ENCODE data around the gene TEKT3. TPM values are rescaled to one million over a fixed set of nuclear protein-coding genes. Genes with fewer than 3 reads are reported as not detected.

TEKT3 gene
- total and polyA plus RNA-seq, 2 donors (not counting 3 experiments of a cell fraction or from before 2014, with no cell fraction given), result 0.28 TPM; not detected in 1

DNA sequence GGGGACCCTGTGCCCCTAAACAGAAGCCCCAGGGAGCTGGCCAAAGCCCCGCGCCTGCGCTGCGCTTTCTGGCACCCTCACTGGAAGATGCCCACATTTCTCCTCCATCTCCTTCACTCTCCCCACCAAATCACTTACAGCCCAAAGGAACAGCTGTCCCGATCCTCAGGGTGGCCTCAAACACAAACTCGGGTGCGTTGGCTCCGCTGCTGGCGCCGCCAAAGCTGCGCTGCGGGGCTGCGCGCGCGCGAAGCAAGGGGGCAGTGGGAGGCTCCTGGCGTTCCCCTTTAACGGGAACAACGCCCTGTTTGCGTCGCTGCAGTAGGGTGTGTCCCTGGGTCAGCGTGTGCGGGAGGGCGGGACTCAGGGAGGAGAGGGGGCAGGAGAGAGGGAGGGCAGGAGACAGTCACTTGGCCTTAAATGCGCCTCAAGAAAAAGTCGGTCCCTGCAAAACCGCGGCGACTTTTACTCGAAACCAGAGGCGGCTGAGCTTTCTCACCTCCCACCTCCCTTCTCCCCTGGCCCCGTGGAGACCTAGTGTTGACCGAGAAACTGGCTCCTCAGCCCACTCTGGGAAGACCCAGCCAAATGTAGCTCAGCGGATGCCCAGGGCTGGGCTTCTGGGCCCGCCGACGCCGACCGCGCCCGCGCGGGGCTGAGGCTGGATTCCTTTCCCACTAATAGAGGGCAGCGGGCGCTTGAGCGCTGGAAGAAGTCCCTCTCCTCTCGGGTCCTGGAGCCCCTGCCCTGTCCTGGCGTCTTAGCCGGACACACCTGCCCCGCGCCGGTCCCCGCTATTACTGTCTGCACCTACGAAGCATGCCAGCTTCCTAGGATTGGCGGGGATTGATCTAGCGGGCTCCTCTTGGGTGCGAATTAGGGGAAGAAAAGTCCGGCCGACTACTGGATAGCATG, 78.8 kb downstream of the TEKT3 start:
- FAIRE-seq (no peak), DNase-seq (ENCODE audit: low read depth, low spot score) (peak; percentile 63)
- Histone ChIP-seq H3K27ac (ENCODE audit: insufficient read depth, low read depth, low read length) (peak overlapping the region; percentile 50), H3K9ac (replicated peaks; ENCODE audit: extremely low read depth, insufficient read depth, low read length) (peak overlapping the region; percentile 71), H2AFZ (ENCODE audit: low read depth, low read length) (peak overlapping the region; percentile 84), H3K27me3 (ENCODE audit: control insufficient read depth in 2 of 2, insufficient read depth in 2 of 2, low read length in 2 of 2) (peaks cover 0 to 10% of the 10 kb centered on the region in 2 experiments), H3K9me1 (replicated peaks; ENCODE audit: control insufficient read depth, extremely low read depth, insufficient read depth, low read length) (no peaks in the 10 kb centered on the region), H3K9me3 (replicated peaks; ENCODE audit: control insufficient read depth, insufficient read depth, low read length) (no peaks in the 10 kb centered on the region), H4K20me1 (replicated peaks; ENCODE audit: control insufficient read depth, extremely low read depth, insufficient read depth, low read length) (no peaks in the 10 kb centered on the region), H3K4me2 (ENCODE audit: insufficient read depth, low read length) (peak overlapping the region; percentile 77), H3K4me1 (ENCODE audit: control insufficient read depth, extremely low read depth, insufficient read depth, low read length) (peaks cover 21% of the 10 kb centered on the region), H3K4me3 (replicated peaks in 1 of 3; ENCODE audit: insufficient read depth in 1 of 3, low read depth in 1 of 3, low read length in 3 of 3) (peak overlapping the region; percentile 45 to 82 (median 67)), H3K36me3 (ENCODE audit: control insufficient read depth in 2 of 2, extremely low read depth in 1 of 2, insufficient read depth in 2 of 2, low read length in 2 of 2) (peaks cover 0 to 4% of the 10 kb centered on the region in 2 experiments), H3K79me2 (ENCODE audit: control insufficient read depth, insufficient read depth, low read length) (peaks cover 20% of the 10 kb centered on the region)
- no peak for TF ChIP-seq FOS (IDR thresholded peaks at IDR 0.05; ENCODE audit: borderline replicate concordance, insufficient read depth, low read length)
- peak; percentile 43 for TF ChIP-seq POLR2AphosphoS5 (IDR thresholded peaks at IDR 0.05; ENCODE audit: insufficient read depth, low read depth, low read length)
- no peak for TF ChIP-seq MAX (IDR thresholded peaks at IDR 0.05; ENCODE audit: insufficient read depth, insufficient read length)
- no peak for TF ChIP-seq MYC (IDR thresholded peaks at IDR 0.05; ENCODE audit: low read depth, low read length)
- TF ChIP-seq EZH2 (IDR thresholded peaks at IDR 0.05; ENCODE audit: borderline replicate concordance, low read depth, low read length, severe bottlenecking), result no peak
- TF ChIP-seq, protein P1, sequence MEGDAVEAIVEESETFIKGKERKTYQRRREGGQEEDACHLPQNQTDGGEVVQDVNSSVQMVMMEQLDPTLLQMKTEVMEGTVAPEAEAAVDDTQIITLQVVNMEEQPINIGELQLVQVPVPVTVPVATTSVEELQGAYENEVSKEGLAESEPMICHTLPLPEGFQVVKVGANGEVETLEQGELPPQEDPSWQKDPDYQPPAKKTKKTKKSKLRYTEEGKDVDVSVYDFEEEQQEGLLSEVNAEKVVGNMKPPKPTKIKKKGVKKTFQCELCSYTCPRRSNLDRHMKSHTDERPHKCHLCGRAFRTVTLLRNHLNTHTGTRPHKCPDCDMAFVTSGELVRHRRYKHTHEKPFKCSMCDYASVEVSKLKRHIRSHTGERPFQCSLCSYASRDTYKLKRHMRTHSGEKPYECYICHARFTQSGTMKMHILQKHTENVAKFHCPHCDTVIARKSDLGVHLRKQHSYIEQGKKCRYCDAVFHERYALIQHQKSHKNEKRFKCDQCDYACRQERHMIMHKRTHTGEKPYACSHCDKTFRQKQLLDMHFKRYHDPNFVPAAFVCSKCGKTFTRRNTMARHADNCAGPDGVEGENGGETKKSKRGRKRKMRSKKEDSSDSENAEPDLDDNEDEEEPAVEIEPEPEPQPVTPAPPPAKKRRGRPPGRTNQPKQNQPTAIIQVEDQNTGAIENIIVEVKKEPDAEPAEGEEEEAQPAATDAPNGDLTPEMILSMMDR (IDR thresholded peaks at IDR 0.05; ENCODE audit: extremely low read depth in 1 of 2, insufficient read depth in 1 of 2, low read depth in 1 of 2, low read length in 2 of 2), result peak in 1 of 2 donors; percentile 5
- TF ChIP-seq POLR2A (IDR thresholded peaks at IDR 0.05; ENCODE audit: low read depth, low read length), result peak; percentile 74
- no peak for TF ChIP-seq GATA2 (IDR thresholded peaks at IDR 0.05; ENCODE audit: insufficient read depth, insufficient read length, low read depth, low read length)
- dilution Hi-C loops (cut with MboI; ENCODE audit: extremely low pct_ligation_motif_present, low sequenced_read_pairs), result no loop called here
- intact Hi-C loops (cut with micrococcal nuclease), result loop anchor here (2.0 kb wide), 2 partner anchors 136 to 174 kb away; no protein-coding TSS in a partner anchor
- ChIA-PET CTCF (interaction anchor here (0.5 to 11.6 kb wide), 15 partner anchors 10 to 247 kb away, joined by 3 to 410 read pairs (median 3); no protein-coding TSS in a partner anchor), POLR2A (interaction anchor here (2.1 kb wide), 1 partner anchor 240 kb away, joined by 4 read pairs; no protein-coding TSS in a partner anchor)
- BruUV-seq (replicated peaks), result TSS peak; percentile 27
